Activated T-helper 2 cell treated with anti-CD3 and anti-CD28 coated beads, Interferon-gamma antibody, Interleukin-2, Interleukin-4, amounts not matched to agents 10 μg/mL and 5 μg/mL and 100 μg/mL, durations not matched to agents 14 hours and 24 hours and 36 hours (primary cell): ENCODE results near the gene RAB3IP. TPM values are rescaled to one million over a fixed set of nuclear protein-coding genes. Genes with fewer than 3 reads are reported as not detected.
"Not testable (repeated sequence)": the region's sequence is repeated elsewhere in the genome, so short reads cannot be mapped to it uniquely, and the experiment has no call there.

Experiments
- DNase-seq: peaks from one replicate; pipeline ENCODE4 v3.0.0; 2021; ENCODE audit warnings: low spot score
- H3K27ac Mint-ChIP-seq: one replicate; pipeline ENCODE4 v1.8.0; 2021; ENCODE audit warnings: mixed read lengths
- H3K27me3 Mint-ChIP-seq: one replicate; pipeline ENCODE4 v1.8.0; 2021; ENCODE audit warnings: low read depth, mixed read lengths
- H3K36me3 Mint-ChIP-seq: one replicate; pipeline ENCODE4 v1.8.0; 2021; ENCODE audit warnings: low read depth, mixed read lengths
- H3K4me1 Mint-ChIP-seq: one replicate; pipeline ENCODE4 v1.8.0; 2021; ENCODE audit warnings: low read depth, mixed read lengths
- H3K4me3 Mint-ChIP-seq: one replicate; pipeline ENCODE4 v1.8.0; 2021; ENCODE audit warnings: low read depth, mild to moderate bottlenecking, moderate library complexity, mixed read lengths
- H3K9me3 Mint-ChIP-seq: one replicate; pipeline ENCODE4 v1.8.0; 2021; ENCODE audit warnings: mixed read lengths
- intact Hi-C: fragments of 100-400 bp; cut with micrococcal nuclease; formaldehyde crosslinking; loops from one replicate; pipeline ENCODE4 v1.15.1; 2023
- total RNA-seq: library from RNA; stranded (reverse); gene quantifications from 2 replicates; pipeline ENCODE4 v1.2.3, GENCODE V29; 2022

The RAB3IP gene
- total RNA-seq, 1 donor from 2014 or later, result 37.7 TPM

GRCh38 chr12:69719336-69720316, 19.0 kb upstream of the RAB3IP start:
- no peak for DNase-seq
- Mint-ChIP-seq H3K36me3 (no peaks in the 10 kb centered on the region), H3K9me3 (no peaks in the 10 kb centered on the region), H3K27ac (no peak overlapping the region), H3K4me1 (no peaks in the 10 kb centered on the region), H3K27me3 (peaks cover 26% of the 10 kb centered on the region), H3K4me3 (no peak overlapping the region)
- intact Hi-C loops, result no loop called here

- H3K27me3 Mint-ChIP-seq, result peaks cover 29% of the 10 kb centered on the region
- DNase-seq, result no peak
- intact Hi-C loops, result no loop called here
- H3K27ac Mint-ChIP-seq, result no peak overlapping the region
- H3K4me1 Mint-ChIP-seq, result no peaks in the 10 kb centered on the region
- H3K36me3 Mint-ChIP-seq, result no peaks in the 10 kb centered on the region
- H3K9me3 Mint-ChIP-seq, result no peaks in the 10 kb centered on the region
- no peak overlapping the region for H3K4me3 Mint-ChIP-seq
Observed at GRCh38 chr12:69720750-69721149, 17.9 kb upstream of the RAB3IP start.

- Mint-ChIP-seq H3K9me3 (no peaks in the 10 kb centered on the region), H3K27ac (no peak overlapping the region), H3K4me3 (no peak overlapping the region), H3K36me3 (no peaks in the 10 kb centered on the region), H3K4me1 (no peaks in the 10 kb centered on the region), H3K27me3 (peaks cover 36% of the 10 kb centered on the region)
- no peak for DNase-seq
- intact Hi-C loops, result no loop called here
Observed at GRCh38 chr12:69726922-69727321, 11.7 kb upstream of the RAB3IP start.

GRCh38 chr12:69732088-69732487, 6.6 kb upstream of the RAB3IP start:
- Mint-ChIP-seq H3K4me1 (no peaks in the 10 kb centered on the region), H3K27me3 (peaks cover 49% of the 10 kb centered on the region), H3K4me3 (no peak overlapping the region), H3K9me3 (no peaks in the 10 kb centered on the region), H3K36me3 (no peaks in the 10 kb centered on the region), H3K27ac (no peak overlapping the region)
- intact Hi-C loops, result loop anchor here (10.0 kb wide), 2 partner anchors 257 to 633 kb away; partner anchors contain the start of genes FRS2 and KCNMB4
- no peak for DNase-seq

- H3K27ac Mint-ChIP-seq, result no peak overlapping the region
- H3K4me3 Mint-ChIP-seq, result no peak overlapping the region
- H3K4me1 Mint-ChIP-seq, result peaks cover 4% of the 10 kb centered on the region
- peaks cover 52% of the 10 kb centered on the region for H3K27me3 Mint-ChIP-seq
- no peaks in the 10 kb centered on the region for H3K36me3 Mint-ChIP-seq
- no peaks in the 10 kb centered on the region for H3K9me3 Mint-ChIP-seq
- intact Hi-C loops, result loop anchor here (10.0 kb wide), 2 partner anchors 259 to 631 kb away; partner anchors contain the start of genes FRS2 and KCNMB4
- DNase-seq, result no peak
Observed at GRCh38 chr12:69733638-69734037, 5.0 kb upstream of the RAB3IP start.

- Mint-ChIP-seq H3K27ac (peak overlapping the region; percentile 34), H3K4me3 (peak overlapping the region; percentile 81), H3K27me3 (peaks cover 24% of the 10 kb centered on the region), H3K4me1 (peaks cover 13% of the 10 kb centered on the region), H3K36me3 (peaks cover 4% of the 10 kb centered on the region), H3K9me3 (no peaks in the 10 kb centered on the region)
- peak; percentile 54 for DNase-seq
- intact Hi-C loops, result loop anchor here (2.0 to 10.0 kb wide), 6 partner anchors 155 to 625 kb away; partner anchors contain the start of genes CCT2, CNOT2, FRS2 and KCNMB4
Observed at GRCh38 chr12:69739287-69740191, 879 bp downstream of the RAB3IP start.

- Mint-ChIP-seq H3K9me3 (no peaks in the 10 kb centered on the region), H3K27me3 (no peaks in the 10 kb centered on the region), H3K36me3 (peaks cover 4% of the 10 kb centered on the region), H3K4me1 (peaks cover 9% of the 10 kb centered on the region), H3K27ac (no peak overlapping the region), H3K4me3 (no peak overlapping the region)
- DNase-seq, result no peak
- intact Hi-C loops, result no loop called here
Observed at GRCh38 chr12:69744109-69744508, 5.4 kb downstream of the RAB3IP start.

- Mint-ChIP-seq H3K27ac (no peak overlapping the region), H3K9me3 (no peaks in the 10 kb centered on the region), H3K4me1 (no peaks in the 10 kb centered on the region), H3K4me3 (no peak overlapping the region), H3K36me3 (peaks cover 20% of the 10 kb centered on the region), H3K27me3 (no peaks in the 10 kb centered on the region)
- intact Hi-C loops, result no loop called here
- no peak for DNase-seq
Observed at GRCh38 chr12:69751476-69751875, 12.8 kb downstream of the RAB3IP start.

- intact Hi-C loops, result no loop called here
- Mint-ChIP-seq H3K4me3 (no peak overlapping the region), H3K27me3 (no peaks in the 10 kb centered on the region), H3K36me3 (peaks cover 45% of the 10 kb centered on the region), H3K27ac (no peak overlapping the region), H3K4me1 (peaks cover 3% of the 10 kb centered on the region), H3K9me3 (peaks cover 19% of the 10 kb centered on the region)
- DNase-seq, result no peak
Observed at GRCh38 chr12:69755302-69755701, 16.6 kb downstream of the RAB3IP start.

- Mint-ChIP-seq H3K27ac (no peak overlapping the region), H3K4me1 (peaks cover 3% of the 10 kb centered on the region), H3K36me3 (peaks cover 55% of the 10 kb centered on the region), H3K4me3 (no peak overlapping the region), H3K9me3 (peaks cover 25% of the 10 kb centered on the region), H3K27me3 (no peaks in the 10 kb centered on the region)
- intact Hi-C loops, result no loop called here
- DNase-seq, result no peak
Observed at GRCh38 chr12:69756088-69756755, 17.6 kb downstream of the RAB3IP start.

- H3K4me1 Mint-ChIP-seq, result peaks cover 3% of the 10 kb centered on the region
- H3K9me3 Mint-ChIP-seq, result peaks cover 26% of the 10 kb centered on the region
- H3K27me3 Mint-ChIP-seq, result no peaks in the 10 kb centered on the region
- H3K4me3 Mint-ChIP-seq, result no peak overlapping the region
- H3K36me3 Mint-ChIP-seq, result peaks cover 62% of the 10 kb centered on the region
- no peak overlapping the region for H3K27ac Mint-ChIP-seq
- DNase-seq, result no peak
- intact Hi-C loops, result no loop called here
Observed at GRCh38 chr12:69758105-69758504, 19.4 kb downstream of the RAB3IP start.

GRCh38 chr12:69759581-69759980, 20.9 kb downstream of the RAB3IP start:
- H3K4me3 Mint-ChIP-seq, H3K4me1 Mint-ChIP-seq, H3K27me3 Mint-ChIP-seq, H3K27ac Mint-ChIP-seq, DNase-seq, intact Hi-C loops: not testable (repeated sequence)
- Mint-ChIP-seq H3K9me3 (peaks cover 36% of the 10 kb centered on the region), H3K36me3 (peaks cover 65% of the 10 kb centered on the region)
